K562 (cell line): Measurements from ENCODE around the gene GP1BB. TPM values are rescaled to one million over a fixed set of nuclear protein-coding genes. Genes with fewer than 3 reads are reported as not detected.
A peak's percentile ranks its signal among the peaks of the same experiment; 100 is the strongest.

Experiments used
- CCNT2 ChIP-seq: IDR thresholded peaks from 2 replicates; pipeline ENCODE4 v1.6.1; 2011; ENCODE audit warnings: borderline replicate concordance, low read depth, mild to moderate bottlenecking, moderate library complexity, mixed read lengths, low read length; ENCODE audit not compliant: insufficient read length; ENCODE audit errors: extremely low read depth
- E2F6 ChIP-seq, 2 experiments: IDR thresholded peaks; 2 replicates each; pipeline ENCODE4 v1.6.1; 2011; ENCODE audit warnings: borderline replicate concordance in 1 of 2, control low read depth in 1 of 2, low read depth in 1 of 2, low read length in 1 of 2, mild to moderate bottlenecking in 1 of 2, mixed read lengths in 1 of 2, moderate library complexity in 1 of 2; ENCODE audit not compliant: insufficient read depth in 1 of 2, insufficient read length in 1 of 2, poor library complexity in 1 of 2, severe bottlenecking in 1 of 2; ENCODE audit errors: extremely low read depth in 1 of 2
- NBN ChIP-seq: fragments of 450-650 bp; IDR thresholded peaks from 2 replicates; pipeline ENCODE4 v1.6.1; 2016; ENCODE audit warnings: low read depth, mild to moderate bottlenecking
- SRSF1 ChIP-seq: fragments of 200-400 bp; formaldehyde crosslinking; IDR thresholded peaks from 2 replicates; pipeline ENCODE4 v1.6.1; 2017; ENCODE audit warnings: mild to moderate bottlenecking, low read depth, low read length, moderate library complexity
- STAT6 ChIP-seq: sonication (generic); formaldehyde crosslinking; IDR thresholded peaks from 2 replicates; pipeline ENCODE4 v1.8.1; 2023; ENCODE audit warnings: mild to moderate bottlenecking, missing genetic modification reagents
- TAF1 ChIP-seq: IDR thresholded peaks from 2 replicates; pipeline ENCODE4 v1.6.1; 2011; ENCODE audit warnings: mild to moderate bottlenecking, low read length, moderate library complexity; ENCODE audit not compliant: insufficient read depth, control insufficient read depth, severe bottlenecking; ENCODE audit errors: extremely low read depth
- polyA plus RNA-seq, 8 experiments: library from polyadenylated mRNA; depleted of rRNA in 4 of 8; stranded (reverse) in 5 of 8; unstranded in 3 of 8; fragments of >200 nt; fragmentation: Nextera tagmentation in 2 of 8; fragmentation: Illumina TruSeq in 1 of 8; extraction: Ambion mirVana in 2 of 8; extraction: Trizol in 1 of 8; gene quantifications; 2 replicates each; pipeline versions ENCODE4 v1.2.1 to v1.2.3, GENCODE V29; 2011 to 2014; ENCODE audit warnings: inconsistent platforms in 1 of 8, missing spikeins in 1 of 8
- total RNA-seq, 7 experiments: library from RNA; depleted of rRNA in 6 of 7; stranded (reverse); fragments of >200 nt in 6 of 7; fragmentation: Illumina TruSeq in 2 of 7; extraction: Trizol in 2 of 7; gene quantifications; 2 replicates each; pipeline versions ENCODE4 v1.2.1 to v1.2.3, GENCODE V29; 2011 to 2021; ENCODE audit warnings: low replicate concordance in 1 of 7
- TF ChIP-seq, protein P1 (sequence below), 2 experiments: IDR thresholded peaks; 2 replicates each; pipeline ENCODE4 v1.6.1; 2012; ENCODE audit warnings: improper control_type of control experiment in 2 of 2, low read depth in 2 of 2, low read length in 2 of 2, borderline replicate concordance in 1 of 2

Gene GP1BB
- total and polyA plus RNA-seq, 9 of the 15 experiments (the other 6 are each of a cell fraction or from before 2014, with no cell fraction given) = 0.69 to 162 (median 2.8) TPM

- TF ChIP-seq TAF1 (peak; percentile 10), CCNT2 (peak; percentile 32), NBN (peak; percentile 98), E2F6 (IDR thresholded peaks at IDR 0.05; ENCODE audit: borderline replicate concordance in 1 of 2, extremely low read depth in 1 of 2, insufficient read depth in 1 of 2, insufficient read length in 1 of 2, low read depth in 1 of 2, low read length in 1 of 2, poor library complexity in 1 of 2, severe bottlenecking in 1 of 2) (peak in 1 of 2 experiments; percentile 66), STAT6 (CRISPR knock-in tag) (no peak), SRSF1 (no peak)
- TF ChIP-seq, protein P1, sequence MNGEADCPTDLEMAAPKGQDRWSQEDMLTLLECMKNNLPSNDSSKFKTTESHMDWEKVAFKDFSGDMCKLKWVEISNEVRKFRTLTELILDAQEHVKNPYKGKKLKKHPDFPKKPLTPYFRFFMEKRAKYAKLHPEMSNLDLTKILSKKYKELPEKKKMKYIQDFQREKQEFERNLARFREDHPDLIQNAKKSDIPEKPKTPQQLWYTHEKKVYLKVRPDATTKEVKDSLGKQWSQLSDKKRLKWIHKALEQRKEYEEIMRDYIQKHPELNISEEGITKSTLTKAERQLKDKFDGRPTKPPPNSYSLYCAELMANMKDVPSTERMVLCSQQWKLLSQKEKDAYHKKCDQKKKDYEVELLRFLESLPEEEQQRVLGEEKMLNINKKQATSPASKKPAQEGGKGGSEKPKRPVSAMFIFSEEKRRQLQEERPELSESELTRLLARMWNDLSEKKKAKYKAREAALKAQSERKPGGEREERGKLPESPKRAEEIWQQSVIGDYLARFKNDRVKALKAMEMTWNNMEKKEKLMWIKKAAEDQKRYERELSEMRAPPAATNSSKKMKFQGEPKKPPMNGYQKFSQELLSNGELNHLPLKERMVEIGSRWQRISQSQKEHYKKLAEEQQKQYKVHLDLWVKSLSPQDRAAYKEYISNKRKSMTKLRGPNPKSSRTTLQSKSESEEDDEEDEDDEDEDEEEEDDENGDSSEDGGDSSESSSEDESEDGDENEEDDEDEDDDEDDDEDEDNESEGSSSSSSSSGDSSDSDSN (IDR thresholded peaks at IDR 0.05; ENCODE audit: borderline replicate concordance in 1 of 2, low read depth in 2 of 2, low read length in 2 of 2) = peak in 1 of 2 experiments; percentile 82; a peak in 3 of 4 replicates
These were observed 37.0 kb downstream of the GP1BB start, which contains the start of gene TBX1 (continued) for GRCh38 chr22:19760058-19760950.
